ENCODE data around the gene MOGAT1.
"Not testable (repeated sequence)": the region's sequence is repeated elsewhere in the genome, so short reads cannot be mapped to it uniquely, and the experiment has no call there.

The MOGAT1 gene

DNA sequence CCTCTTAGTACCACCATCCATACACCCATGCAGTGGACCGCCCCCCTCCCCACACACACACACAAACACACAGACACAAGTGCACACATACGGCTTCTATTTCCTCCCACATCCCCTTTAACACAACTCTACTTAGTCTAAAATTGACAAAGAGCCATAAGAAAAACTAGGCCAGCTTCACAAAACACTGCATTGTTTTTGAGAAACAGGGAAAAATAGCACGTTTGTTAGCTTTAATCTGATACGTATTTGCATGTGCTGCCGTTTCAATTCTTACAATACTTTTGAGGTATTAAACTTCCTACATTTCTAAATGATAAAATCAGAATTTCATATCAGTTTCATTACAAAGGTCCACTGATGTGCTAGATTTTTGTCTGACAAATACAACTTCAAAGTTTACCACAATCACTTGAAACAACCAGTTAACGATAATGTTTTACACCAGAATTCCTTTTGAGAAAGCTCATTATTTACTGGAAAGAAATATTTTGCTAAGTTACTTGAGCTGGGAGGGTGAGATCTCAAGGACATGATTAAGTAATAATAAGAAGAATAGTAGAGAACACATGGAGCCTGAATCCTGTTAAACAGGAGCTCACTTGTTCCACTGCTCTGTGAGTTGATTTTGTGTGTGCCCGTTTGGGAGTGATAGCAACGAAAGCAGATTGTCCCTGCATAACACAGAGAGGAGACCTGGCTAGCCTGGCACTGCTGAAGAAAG is 74.5 kb downstream of the MOGAT1 start:
- no peak for DNase-seq

DNA sequence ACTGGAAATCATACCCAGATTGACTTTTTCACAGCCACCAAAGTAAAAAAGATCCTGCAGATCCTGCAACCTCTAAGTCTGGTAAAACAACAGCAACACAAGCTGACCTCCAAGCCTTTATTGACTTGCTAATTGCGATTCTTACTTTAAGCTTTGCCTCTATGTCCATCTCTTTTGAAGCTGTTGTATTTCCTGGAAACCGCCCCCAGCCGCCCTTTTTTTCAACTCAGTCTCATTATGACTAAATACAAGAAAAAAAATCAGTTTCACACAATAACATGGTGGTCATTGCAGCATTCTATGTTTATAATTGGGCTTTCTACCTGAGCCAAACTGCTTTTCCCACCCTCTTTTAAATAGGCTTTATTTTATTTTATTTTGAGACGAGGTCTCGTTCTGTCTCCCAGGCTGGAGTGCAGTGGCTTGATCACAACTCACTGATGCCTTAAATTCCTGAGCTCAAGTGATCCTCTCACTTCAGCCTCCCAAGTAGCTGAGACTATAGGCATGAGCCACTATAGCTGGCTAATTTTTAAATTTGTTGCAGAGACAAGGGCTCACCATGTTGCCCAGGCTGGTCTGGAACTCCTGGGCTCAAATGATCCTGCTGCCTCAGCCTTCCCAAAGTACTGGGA is 76.2 kb downstream of the MOGAT1 start:
- DNase-seq, result no peak

DNA sequence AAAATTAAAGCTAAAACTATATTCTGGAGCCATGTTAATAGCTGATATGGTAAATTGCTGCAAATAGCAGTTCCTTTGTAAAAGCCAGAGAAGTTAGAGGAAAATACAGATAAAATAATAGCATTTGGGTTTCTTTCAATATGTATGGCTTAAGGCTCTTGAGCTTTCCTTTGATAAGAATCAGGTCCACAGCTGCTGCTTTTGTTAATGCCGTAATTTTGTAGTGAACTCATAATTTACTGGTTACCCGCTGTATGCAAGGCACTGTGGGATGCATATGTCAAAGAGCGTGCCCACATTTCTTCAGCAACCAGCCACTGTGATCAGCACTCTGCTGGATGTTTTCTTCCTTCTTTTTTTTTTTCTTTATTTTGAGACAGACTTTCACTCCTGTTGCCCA is 79.1 kb downstream of the MOGAT1 start:
- no peak for DNase-seq

DNA sequence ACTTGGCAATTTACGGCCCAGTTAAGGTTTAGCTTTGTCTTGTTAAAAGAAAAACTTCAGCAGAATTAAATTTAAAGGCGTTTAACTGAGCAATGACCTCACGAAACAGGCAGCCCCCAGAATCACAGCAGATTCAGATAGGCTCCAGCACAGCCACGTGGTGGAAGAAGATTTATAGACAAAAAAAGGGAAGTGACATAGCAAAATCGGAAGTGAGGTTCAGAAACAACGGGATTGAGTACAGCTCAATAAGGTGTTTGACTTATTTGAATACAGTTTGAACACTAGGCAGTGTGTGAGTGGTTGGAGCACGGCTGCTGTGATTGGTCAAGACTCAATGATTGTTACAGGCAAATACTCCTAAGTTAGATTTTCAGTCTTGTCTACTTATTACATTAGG is 79.8 kb downstream of the MOGAT1 start:
- no peak for DNase-seq

DNA sequence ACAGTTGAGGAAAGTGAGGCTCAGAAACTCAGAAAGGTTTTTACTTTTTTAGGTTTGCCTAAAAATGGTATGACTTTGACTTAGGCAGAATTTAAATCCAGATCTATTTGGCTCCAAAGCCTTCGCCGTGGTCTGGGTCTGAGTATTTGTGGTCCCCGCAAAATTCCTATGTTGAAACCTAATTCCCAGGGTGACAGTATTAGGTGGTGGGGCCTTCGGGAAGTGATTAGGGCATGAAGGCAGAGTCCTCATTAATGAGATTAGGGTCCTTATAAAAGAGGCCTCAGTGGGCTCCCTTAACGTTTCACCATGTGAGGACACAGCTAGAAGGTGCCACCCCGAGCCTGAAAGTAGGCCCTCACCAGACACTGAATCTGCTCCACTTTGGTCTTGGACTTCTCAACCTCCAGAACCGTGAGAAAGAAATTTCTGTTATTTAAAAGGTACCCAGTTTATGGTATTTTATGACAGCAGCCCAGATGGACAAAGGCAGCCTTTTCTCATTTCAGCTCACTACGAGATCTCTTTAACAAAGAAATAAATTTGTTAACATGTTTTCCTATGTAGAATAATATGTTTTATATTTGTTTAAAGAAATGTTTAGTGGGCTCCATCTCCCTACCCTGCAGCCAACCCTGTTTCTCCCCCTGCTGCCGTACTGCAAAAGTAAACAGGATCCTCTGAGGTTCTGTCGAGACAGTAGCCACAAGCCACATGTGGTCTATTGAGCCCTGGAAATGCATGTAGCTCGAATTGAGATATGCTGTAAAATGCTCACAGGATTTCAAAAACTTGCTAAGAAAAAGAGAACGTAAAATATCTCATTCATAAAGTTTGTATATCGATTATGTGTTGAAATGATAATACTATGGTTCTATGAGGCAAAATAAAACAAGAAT is 80.6 kb downstream of the MOGAT1 start:
- peak; percentile 29 to 41 for DNase-seq

DNA sequence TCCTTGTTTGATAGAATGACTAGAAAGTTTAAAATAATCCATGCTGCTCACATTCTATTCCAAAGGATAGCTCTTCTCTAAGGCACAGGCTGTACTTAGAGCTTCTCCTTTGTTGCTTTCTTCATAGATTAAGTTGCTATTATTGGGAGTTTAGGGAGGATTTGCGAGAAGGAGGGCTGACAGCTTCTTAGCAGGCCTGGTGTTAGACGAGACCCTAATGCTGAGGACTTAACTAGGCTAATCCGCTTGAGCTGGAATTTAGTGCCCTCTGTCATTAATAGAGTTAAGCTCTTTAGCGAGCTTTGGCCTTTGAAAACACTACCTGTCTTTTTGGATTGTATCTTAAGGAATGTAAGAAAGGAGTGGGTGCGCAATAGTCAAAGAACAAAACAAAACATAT is 81.3 kb downstream of the MOGAT1 start:
- no peak for DNase-seq

DNA sequence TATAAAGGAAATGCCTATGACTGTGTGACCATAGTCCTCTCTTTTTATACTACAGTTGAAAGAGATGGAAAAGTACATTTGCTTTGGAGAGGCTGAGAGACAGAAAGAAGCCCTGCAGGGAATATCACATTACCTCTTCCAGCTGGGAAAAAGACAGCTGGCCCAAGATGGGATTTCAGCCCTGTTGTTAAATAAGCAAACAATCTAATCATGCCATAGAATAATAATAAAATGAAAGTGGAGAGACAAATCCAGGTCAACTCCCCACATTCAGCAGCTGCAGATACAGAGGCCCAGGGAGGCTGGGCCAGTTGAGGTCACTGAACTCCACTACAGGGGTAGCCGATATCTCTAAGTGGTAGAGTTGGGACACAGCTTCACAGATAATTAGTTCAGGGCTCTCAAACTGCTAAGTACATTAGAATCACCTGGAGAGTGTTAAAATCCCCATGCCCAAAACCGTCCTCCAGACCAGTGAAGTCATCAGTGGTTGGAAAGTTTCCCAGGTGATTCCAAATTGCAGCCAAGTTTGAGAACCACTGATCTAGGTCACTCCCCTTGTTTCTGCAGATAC is 81.9 kb downstream of the MOGAT1 start:
- DNase-seq, result peak; percentile 80 to 85

DNA sequence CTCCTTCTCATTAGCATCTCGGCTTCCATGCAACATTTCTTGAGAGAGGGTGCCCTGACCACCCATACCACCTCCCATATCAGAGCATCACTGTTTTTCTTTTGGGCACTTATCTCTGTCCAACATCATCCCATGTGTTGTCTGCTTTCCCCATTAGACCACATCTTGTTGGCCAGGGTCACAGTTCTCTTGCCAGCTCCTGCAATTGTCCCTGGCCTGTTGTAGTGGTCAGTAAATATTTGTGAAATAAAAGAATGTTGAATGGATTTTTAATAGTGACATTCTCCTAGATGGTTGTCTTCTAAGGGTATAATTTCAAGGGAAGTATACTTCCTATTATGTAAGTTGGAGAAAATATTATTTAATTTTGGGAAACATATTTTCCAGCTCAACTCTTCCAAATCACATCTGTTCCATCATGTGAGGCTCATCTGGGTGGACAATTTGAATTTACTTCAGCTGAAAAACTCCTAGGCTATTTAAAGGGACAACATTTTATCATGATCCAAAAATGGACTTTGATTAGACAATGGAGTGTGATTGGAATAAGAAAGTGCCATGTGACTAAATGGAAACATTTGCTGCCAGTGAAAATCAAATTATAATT is 83.0 kb downstream of the MOGAT1 start:
- no peak for DNase-seq

DNA sequence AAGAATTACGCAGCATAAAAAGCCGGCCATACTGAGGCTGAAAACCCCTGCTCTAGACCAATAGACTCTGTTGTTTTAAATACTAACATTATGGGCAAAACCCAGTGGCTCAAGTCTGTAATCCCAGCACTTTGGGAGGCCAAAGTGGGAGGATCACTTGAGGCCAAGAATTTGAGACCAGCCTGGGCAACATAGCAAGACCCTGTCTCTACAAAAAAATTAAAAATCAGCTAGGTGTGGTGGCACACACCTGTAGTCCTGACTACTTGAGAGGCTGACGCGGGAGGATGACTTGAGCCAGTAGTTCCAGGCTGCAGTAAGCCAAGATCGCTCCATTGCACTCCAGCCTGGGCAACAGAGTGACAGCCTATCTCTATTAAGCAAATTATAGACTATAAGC is 84.1 kb downstream of the MOGAT1 start:
- DNase-seq, result not testable (repeated sequence)

DNA sequence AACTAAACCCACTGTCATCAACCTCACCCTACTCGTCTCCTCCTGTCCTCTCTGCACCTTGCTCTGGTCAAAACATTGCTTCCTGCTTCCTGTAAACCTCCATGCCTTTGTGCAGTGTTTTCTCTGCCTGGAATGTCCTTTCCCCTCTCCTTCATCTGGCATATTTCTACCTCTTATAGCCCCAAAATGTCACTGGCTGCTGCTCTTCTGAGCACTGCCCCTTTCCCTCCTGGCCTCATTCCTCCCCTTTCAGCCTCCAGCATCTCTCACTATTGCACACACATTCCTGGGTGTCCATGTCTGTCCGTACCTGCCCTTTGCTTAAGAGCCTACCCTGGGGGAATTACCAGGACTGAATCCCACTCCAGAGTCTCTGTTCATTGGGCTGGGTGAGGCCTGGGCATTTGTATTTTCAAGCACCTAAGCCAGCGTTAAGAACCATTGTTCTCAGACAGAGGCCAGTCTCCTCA is 84.9 kb downstream of the MOGAT1 start:
- no peak for DNase-seq

DNA sequence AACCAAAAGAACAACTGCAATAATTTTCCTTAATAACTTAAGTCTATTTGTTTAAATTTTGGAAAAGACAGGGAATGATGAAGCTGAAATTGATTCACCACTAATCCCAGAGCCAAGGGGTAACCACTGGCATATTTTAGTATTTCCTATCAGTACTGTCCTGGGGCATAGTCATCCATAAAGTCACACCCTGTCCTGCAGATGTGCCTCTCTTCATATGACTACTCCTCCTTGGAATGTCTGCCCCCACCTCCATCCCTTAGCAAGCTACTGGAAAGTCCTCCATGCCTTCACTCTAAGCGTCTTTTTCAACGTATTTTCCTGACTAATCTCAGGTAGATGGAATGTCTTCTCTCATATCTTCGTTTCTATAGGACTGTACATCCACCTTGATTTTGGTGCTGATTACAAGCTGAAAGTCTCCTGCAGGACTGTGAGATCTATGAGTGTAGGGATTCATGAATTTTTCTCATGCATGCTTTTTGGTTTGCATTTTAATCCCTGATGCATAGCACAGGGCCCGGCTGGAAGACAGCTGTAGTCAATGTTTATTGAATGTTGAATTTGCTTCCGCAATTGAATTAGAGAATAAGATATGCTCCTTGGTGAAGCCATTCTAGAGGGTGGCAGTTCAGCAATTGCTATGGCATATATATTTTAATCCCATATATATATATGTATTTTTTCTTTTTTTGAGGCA is 85.6 kb downstream of the MOGAT1 start:
- no peak for DNase-seq

All from SHP77 (cell line).